ENCODE measurements around the gene RPTOR.

Gene RPTOR

GRCh38 chr17:80539022-80539641 is 5.5 kb upstream of the RPTOR start:
- Histone ChIP-seq H3K9me3 (ENCODE audit: low read length) (no peaks in the 10 kb centered on the region), H2AFZ (ENCODE audit: low read length) (no peak overlapping the region), H3K4me2 (ENCODE audit: low read length) (peak overlapping the region; percentile 49; the same call in 1 of the 2 replicates), H3K27ac (ENCODE audit: low read depth, low read length, poor library complexity, severe bottlenecking) (no peak overlapping the region), H4K20me1 (ENCODE audit: insufficient read depth, low read length) (no peaks in the 10 kb centered on the region), H3K79me2 (ENCODE audit: insufficient read depth, low read length) (no peaks in the 10 kb centered on the region), H3F3A (ENCODE audit: insufficient read depth, low read length) (no peaks in the 10 kb centered on the region), H3K36me3 (ENCODE audit: insufficient read depth, low read length) (no peaks in the 10 kb centered on the region), H3K4me3 (ENCODE audit: low read depth, low read length, poor library complexity, severe bottlenecking) (peak overlapping the region; percentile 8), H3K4me1 (ENCODE audit: insufficient read depth, low read length, severe bottlenecking) (peaks cover 11% of the 10 kb centered on the region), H3K9ac (ENCODE audit: low read length) (no peak overlapping the region), H3K9me2 (ENCODE audit: low read depth, low read length) (no peaks in the 10 kb centered on the region), H3K27me3 (ENCODE audit: insufficient read depth, low read length) (no peaks in the 10 kb centered on the region)
- TF ChIP-seq, protein P1, sequence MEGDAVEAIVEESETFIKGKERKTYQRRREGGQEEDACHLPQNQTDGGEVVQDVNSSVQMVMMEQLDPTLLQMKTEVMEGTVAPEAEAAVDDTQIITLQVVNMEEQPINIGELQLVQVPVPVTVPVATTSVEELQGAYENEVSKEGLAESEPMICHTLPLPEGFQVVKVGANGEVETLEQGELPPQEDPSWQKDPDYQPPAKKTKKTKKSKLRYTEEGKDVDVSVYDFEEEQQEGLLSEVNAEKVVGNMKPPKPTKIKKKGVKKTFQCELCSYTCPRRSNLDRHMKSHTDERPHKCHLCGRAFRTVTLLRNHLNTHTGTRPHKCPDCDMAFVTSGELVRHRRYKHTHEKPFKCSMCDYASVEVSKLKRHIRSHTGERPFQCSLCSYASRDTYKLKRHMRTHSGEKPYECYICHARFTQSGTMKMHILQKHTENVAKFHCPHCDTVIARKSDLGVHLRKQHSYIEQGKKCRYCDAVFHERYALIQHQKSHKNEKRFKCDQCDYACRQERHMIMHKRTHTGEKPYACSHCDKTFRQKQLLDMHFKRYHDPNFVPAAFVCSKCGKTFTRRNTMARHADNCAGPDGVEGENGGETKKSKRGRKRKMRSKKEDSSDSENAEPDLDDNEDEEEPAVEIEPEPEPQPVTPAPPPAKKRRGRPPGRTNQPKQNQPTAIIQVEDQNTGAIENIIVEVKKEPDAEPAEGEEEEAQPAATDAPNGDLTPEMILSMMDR (IDR thresholded peaks at IDR 0.05; ENCODE audit: low read length) = no peak
- TF ChIP-seq EZH2 (IDR thresholded peaks at IDR 0.05; ENCODE audit: borderline replicate concordance, low read length) = no peak

DNA sequence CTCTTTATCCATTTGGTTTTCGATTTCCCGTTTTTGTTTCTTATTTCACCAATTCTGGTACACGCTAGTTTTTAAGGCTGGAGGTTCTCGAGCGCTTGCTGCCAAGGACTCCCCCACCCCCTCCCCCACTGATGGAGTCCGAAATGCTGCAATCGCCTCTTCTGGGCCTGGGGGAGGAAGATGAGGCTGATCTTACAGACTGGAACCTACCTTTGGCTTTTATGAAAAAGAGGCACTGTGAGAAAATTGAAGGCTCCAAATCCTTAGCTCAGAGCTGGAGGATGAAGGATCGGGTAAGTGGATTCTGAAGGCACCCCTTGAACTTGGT is 825 bp downstream of the RPTOR start:
- Histone ChIP-seq H2AFZ (ENCODE audit: low read length) (no peak overlapping the region), H3K36me3 (ENCODE audit: insufficient read depth, low read length) (no peaks in the 10 kb centered on the region), H3K27me3 (ENCODE audit: insufficient read depth, low read length) (no peaks in the 10 kb centered on the region), H4K20me1 (ENCODE audit: insufficient read depth, low read length) (no peaks in the 10 kb centered on the region), H3K4me3 (ENCODE audit: low read depth, low read length, poor library complexity, severe bottlenecking) (peak overlapping the region; percentile 98), H3K79me2 (ENCODE audit: insufficient read depth, low read length) (peaks cover 58% of the 10 kb centered on the region), H3K9me3 (ENCODE audit: low read length) (no peaks in the 10 kb centered on the region), H3K9ac (ENCODE audit: low read length) (peak overlapping the region; percentile 96), H3K27ac (ENCODE audit: low read depth, low read length, poor library complexity, severe bottlenecking) (peak overlapping the region; percentile 74), H3F3A (ENCODE audit: insufficient read depth, low read length) (no peaks in the 10 kb centered on the region), H3K4me1 (ENCODE audit: insufficient read depth, low read length, severe bottlenecking) (peaks cover 42% of the 10 kb centered on the region), H3K9me2 (ENCODE audit: low read depth, low read length) (no peaks in the 10 kb centered on the region), H3K4me2 (ENCODE audit: low read length) (peak overlapping the region; percentile 93)
- TF ChIP-seq EZH2 (IDR thresholded peaks at IDR 0.05; ENCODE audit: borderline replicate concordance, low read length) = no peak
- TF ChIP-seq, protein P1 (IDR thresholded peaks at IDR 0.05; ENCODE audit: low read length) = no peak

GRCh38 chr17:80546267-80546666 is 1.6 kb downstream of the RPTOR start:
- peaks cover 62% of the 10 kb centered on the region for H3K79me2 ChIP-seq (ENCODE audit: insufficient read depth, low read length)
- no peaks in the 10 kb centered on the region for H3K36me3 ChIP-seq (ENCODE audit: insufficient read depth, low read length)
- H3K4me1 ChIP-seq (ENCODE audit: insufficient read depth, low read length, severe bottlenecking) = peaks cover 46% of the 10 kb centered on the region
- H3K9me2 ChIP-seq (ENCODE audit: low read depth, low read length) = no peaks in the 10 kb centered on the region
- TF ChIP-seq, protein P1 (IDR thresholded peaks at IDR 0.05; ENCODE audit: low read length) = no peak
- no peak for TF ChIP-seq EZH2 (IDR thresholded peaks at IDR 0.05; ENCODE audit: borderline replicate concordance, low read length)
- H2AFZ ChIP-seq (ENCODE audit: low read length) = no peak overlapping the region
- peak overlapping the region; percentile 74 for H3K27ac ChIP-seq (ENCODE audit: low read depth, low read length, poor library complexity, severe bottlenecking)
- no peaks in the 10 kb centered on the region for H3F3A ChIP-seq (ENCODE audit: insufficient read depth, low read length)
- peak overlapping the region; percentile 93 for H3K4me2 ChIP-seq (ENCODE audit: low read length)
- H3K4me3 ChIP-seq (ENCODE audit: low read depth, low read length, poor library complexity, severe bottlenecking) = peak overlapping the region; percentile 98
- H4K20me1 ChIP-seq (ENCODE audit: insufficient read depth, low read length) = no peaks in the 10 kb centered on the region
- no peaks in the 10 kb centered on the region for H3K9me3 ChIP-seq (ENCODE audit: low read length)
- peak overlapping the region; percentile 96 for H3K9ac ChIP-seq (ENCODE audit: low read length)
- no peaks in the 10 kb centered on the region for H3K27me3 ChIP-seq (ENCODE audit: insufficient read depth, low read length)

Measured in OCI-LY1 (cell line).